Muscle of leg (tissue), 11 donors: ENCODE results near the gene AP1S3. TPM values are rescaled to one million over a fixed set of nuclear protein-coding genes. Genes with fewer than 3 reads are reported as not detected.

Experiments
- DNase-seq: peaks from one replicate; pipeline ENCODE4 v3.0.0; 2013
- H3K27ac ChIP-seq: one replicate; pipeline ENCODE4 v1.5.1; 2013; ENCODE audit warnings: mild to moderate bottlenecking, low read length, control low read depth
- H3K27me3 ChIP-seq: one replicate; pipeline ENCODE4 v1.6.1; 2013; ENCODE audit warnings: low read length; ENCODE audit not compliant: control insufficient read depth, insufficient read depth
- H3K36me3 ChIP-seq: one replicate; pipeline ENCODE4 v1.6.1; 2013; ENCODE audit warnings: low read length; ENCODE audit not compliant: control insufficient read depth, insufficient read depth
- H3K4me1 ChIP-seq: one replicate; pipeline ENCODE4 v1.6.1; 2013; ENCODE audit warnings: low read length; ENCODE audit not compliant: control insufficient read depth, insufficient read depth
- H3K4me3 ChIP-seq: one replicate; pipeline ENCODE4 v1.5.1; 2013; ENCODE audit warnings: low read length, control low read depth
- H3K9me3 ChIP-seq: replicated peaks from 2 replicates; pipeline ENCODE4 v1.6.1; 2013; ENCODE audit warnings: low read depth, low read length; ENCODE audit not compliant: control insufficient read depth
- WGBS: methylation state at CpG from one replicate; pipeline ENCODE4 v1.1.5; 2013; ENCODE audit warnings: missing lambda C conversion rate; ENCODE audit not compliant: insufficient coverage; 5-methylcytosine and 5-hydroxymethylcytosine counted together
- polyA plus RNA-seq, 8 donors: library from polyadenylated mRNA; unstranded; fragments of 120-200 nt; gene quantifications; one replicate each; pipeline versions ENCODE4 v1.2.1 to v1.2.3, GENCODE V29; 2013; ENCODE audit warnings: inconsistent platforms in 1 of 8, low replicate concordance in 1 of 8; ENCODE audit not compliant: insufficient read length in 8 of 8, insufficient read depth in 1 of 8
- total RNA-seq: library from RNA; stranded (reverse); fragments of 120-200 nt; gene quantifications from one replicate; pipeline ENCODE4 v1.2.4, GENCODE V29; 2013

Gene AP1S3
- total and polyA plus RNA-seq, 9 donors, result 0.31 to 1.0 (median 0.77) TPM

DNA sequence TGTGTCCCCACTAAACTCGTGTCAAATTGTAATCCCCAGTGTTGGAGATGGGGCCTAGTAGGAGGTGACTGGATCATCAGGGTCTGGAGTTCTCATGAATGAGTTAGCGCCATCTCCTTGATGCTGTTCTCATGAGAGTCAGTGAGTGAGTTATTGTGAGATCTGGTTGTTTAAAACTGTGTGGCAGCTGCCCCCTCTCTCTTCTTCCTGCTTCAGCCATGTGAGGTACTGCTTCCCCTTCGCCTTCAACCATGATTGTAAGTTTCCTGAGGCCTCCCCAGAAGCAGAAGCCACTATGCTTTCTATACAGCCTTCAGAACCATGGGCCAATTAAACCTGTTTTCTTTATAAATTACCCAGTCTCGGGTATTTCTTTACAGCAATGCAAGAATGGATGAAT lies 50.4 kb downstream of the AP1S3 start:
- no peak for DNase-seq
- H3K4me1 ChIP-seq, result no peaks in the 10 kb centered on the region
- H3K4me3 ChIP-seq, result no peak overlapping the region
- no peaks in the 10 kb centered on the region for H3K27me3 ChIP-seq
- no peaks in the 10 kb centered on the region for H3K9me3 ChIP-seq
- WGBS, result 88% methylated on average over 1 of the region's 4 CpGs
- H3K36me3 ChIP-seq, result no peaks in the 10 kb centered on the region
- no peak overlapping the region for H3K27ac ChIP-seq

DNA sequence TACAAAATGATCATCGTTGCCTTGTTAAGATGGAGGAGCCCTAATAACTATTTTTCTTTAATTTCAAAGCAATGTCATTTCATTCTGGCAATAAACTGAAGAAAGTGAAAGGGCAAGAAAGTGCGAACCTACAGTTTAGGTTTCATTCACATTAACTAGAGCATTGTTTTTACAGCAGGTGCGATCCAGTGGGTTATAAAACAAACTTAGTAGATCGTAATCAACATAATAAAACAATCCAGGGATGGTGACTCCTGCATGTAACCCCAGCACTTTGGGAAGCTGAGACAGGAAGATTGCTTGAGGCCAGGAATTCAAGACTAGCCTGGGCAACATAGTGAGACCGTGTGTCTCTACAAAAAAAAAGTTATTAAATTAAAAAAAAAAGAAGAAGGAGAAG lies 51.1 kb downstream of the AP1S3 start:
- no peaks in the 10 kb centered on the region for H3K36me3 ChIP-seq
- H3K27ac ChIP-seq, result no peak overlapping the region
- H3K27me3 ChIP-seq, result no peaks in the 10 kb centered on the region
- no peak overlapping the region for H3K4me3 ChIP-seq
- WGBS, result no CpG with 5 or more reads among the region's 5 CpGs
- H3K4me1 ChIP-seq, result no peaks in the 10 kb centered on the region
- no peaks in the 10 kb centered on the region for H3K9me3 ChIP-seq
- DNase-seq, result no peak

DNA sequence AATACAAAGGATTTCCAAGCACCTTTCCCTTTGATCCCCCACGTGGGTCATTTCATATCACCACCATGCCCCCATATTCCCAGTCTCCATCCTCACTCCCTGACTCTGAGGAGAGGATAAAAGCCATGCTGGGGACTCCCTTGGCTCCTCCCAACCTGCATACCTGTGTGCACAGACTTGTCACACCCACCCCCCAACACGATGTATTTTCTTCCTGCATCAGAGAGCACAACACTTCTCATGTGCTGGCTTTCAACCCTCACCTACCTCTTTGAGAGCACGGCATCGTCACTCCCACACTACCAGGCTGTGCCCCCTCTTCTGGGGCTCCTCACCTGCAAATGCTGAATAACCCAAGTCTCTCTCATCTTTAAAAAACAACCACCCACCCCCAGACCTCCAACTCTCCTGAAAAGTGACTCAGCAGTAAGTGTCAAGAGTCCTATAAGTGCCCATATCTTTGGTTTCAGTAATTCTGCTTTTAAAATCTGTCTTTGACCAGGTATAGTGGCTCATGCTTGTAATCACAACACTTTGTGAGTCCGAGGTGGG lies 53.1 kb downstream of the AP1S3 start:
- WGBS, result 84% methylated on average over 4 of the region's 5 CpGs
- H3K27ac ChIP-seq, result no peak overlapping the region
- no peaks in the 10 kb centered on the region for H3K9me3 ChIP-seq
- H3K4me1 ChIP-seq, result no peaks in the 10 kb centered on the region
- H3K36me3 ChIP-seq, result no peaks in the 10 kb centered on the region
- DNase-seq, result no peak
- no peaks in the 10 kb centered on the region for H3K27me3 ChIP-seq
- H3K4me3 ChIP-seq, result no peak overlapping the region

DNA sequence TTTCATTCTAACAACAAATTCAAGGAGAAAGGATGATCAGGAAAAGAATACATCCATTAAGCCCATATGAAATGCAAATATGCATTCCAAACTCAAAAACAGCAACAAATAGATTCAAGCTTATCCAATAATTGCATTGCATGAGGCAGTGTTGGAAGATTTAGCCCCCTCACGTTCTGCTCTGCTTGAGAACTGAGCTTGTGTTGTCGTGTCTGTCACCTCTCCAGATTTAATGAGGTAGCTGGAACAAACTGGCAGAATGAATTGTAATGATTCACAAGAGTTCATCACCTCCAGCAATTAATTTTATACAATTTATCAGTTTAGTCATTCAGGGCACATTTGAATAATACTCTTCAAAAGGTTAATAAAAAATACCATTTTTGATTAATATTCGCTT lies 54.8 kb downstream of the AP1S3 start:
- no peak for DNase-seq
- Histone ChIP-seq H3K9me3 (no peaks in the 10 kb centered on the region), H3K4me1 (no peaks in the 10 kb centered on the region), H3K27ac (no peak overlapping the region), H3K36me3 (no peaks in the 10 kb centered on the region), H3K27me3 (no peaks in the 10 kb centered on the region), H3K4me3 (no peak overlapping the region)
- WGBS, result no CpG with 5 or more reads among the region's 3 CpGs

DNA sequence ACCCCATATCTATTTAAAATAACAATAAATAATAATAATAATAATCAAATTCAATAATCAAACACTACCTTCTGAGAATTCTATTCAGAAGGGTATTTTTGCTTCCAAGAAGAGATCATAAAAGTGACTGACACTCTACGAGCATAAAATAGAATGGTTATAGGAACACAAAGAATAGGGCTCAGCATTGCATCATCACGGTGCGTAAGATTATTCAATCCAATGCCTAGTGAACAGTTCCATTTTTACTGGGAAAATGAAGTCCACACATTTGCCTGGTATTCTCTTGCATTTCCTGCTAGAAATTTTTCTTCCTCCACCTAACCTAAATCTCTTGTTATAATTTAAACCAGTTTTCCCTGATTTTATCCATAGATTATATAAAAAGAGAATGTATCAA lies 55.8 kb downstream of the AP1S3 start:
- no CpG with 5 or more reads among the region's 3 CpGs for WGBS
- H3K4me3 ChIP-seq, result no peak overlapping the region

DNA sequence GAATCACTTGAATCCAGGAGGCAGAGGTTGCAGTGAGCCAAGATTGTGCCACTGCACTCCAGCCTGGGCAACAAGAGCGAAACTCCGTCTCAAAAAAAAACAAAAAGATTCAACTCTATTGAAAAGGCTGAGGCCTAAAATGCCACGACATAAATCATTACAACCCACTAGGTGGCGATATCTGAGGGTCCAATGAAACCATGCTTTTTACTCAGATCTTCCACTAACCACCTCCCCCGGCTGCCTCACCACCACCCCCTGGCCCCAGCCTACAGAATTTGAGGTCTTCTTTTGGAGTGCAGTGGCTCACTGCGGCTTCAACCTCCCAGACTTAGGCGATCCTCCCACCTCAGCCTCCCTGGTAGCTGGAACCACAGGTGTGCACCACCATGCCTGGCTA lies 57.5 kb downstream of the AP1S3 start:
- DNase-seq, result no peak
- no peaks in the 10 kb centered on the region for H3K27me3 ChIP-seq
- H3K36me3 ChIP-seq, result no peaks in the 10 kb centered on the region
- no peaks in the 10 kb centered on the region for H3K4me1 ChIP-seq
- 83% methylated on average over 5 of the region's 7 CpGs for WGBS
- H3K4me3 ChIP-seq, result no peak overlapping the region
- H3K27ac ChIP-seq, result no peak overlapping the region
- no peaks in the 10 kb centered on the region for H3K9me3 ChIP-seq

More for the DNA sequence above, 55.8 kb downstream of the AP1S3 start:
- no peaks in the 10 kb centered on the region for H3K36me3 ChIP-seq
- no peak for DNase-seq
- no peaks in the 10 kb centered on the region for H3K27me3 ChIP-seq
- no peak overlapping the region for H3K27ac ChIP-seq
- no peaks in the 10 kb centered on the region for H3K9me3 ChIP-seq
- H3K4me1 ChIP-seq, result no peaks in the 10 kb centered on the region

DNA sequence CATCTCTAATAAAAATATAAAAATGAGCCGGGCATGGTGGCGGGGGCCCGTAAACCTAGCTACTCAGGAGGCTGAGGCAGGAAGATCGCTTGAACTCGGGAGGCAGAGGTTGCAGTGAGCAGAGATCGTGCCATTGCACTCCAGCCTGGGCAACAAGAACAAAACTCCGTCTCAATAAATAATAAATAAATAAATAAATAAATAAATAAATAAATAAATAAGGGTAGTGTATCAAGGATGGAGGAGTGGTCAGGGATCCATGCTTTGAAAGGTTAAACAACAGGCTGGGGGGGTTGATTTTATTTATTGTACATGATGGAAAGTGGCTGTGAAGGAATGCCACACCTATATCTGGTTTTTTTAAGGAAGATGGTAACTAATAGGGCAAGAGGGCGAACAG lies 63.2 kb downstream of the AP1S3 start:
- H3K4me1 ChIP-seq, result no peaks in the 10 kb centered on the region
- no peak overlapping the region for H3K4me3 ChIP-seq
- H3K27me3 ChIP-seq, result no peaks in the 10 kb centered on the region
- 83% methylated on average over 1 of the region's 8 CpGs for WGBS
- no peaks in the 10 kb centered on the region for H3K9me3 ChIP-seq
- H3K27ac ChIP-seq, result no peak overlapping the region
- H3K36me3 ChIP-seq, result no peaks in the 10 kb centered on the region
- DNase-seq, result no peak

DNA sequence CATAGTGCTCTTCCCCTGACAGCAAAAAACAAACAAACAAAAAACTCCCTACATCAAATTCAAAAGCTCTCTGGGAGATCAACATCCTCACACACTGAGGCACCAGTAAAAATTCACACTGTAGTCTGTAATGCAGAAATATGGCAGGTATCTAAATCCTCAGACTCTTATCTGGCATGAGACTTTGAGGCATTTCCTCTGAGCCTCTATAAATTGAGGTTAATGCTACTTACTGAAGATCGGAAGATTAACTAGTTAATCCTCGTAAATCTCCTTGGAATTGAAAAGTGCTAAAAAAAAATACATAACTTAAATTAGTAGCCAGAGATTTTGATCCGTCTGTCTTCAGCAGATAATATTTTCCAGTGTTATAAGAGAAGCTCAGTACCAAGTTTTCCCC lies 65.0 kb downstream of the AP1S3 start:
- H3K27ac ChIP-seq, result no peak overlapping the region
- H3K36me3 ChIP-seq, result no peaks in the 10 kb centered on the region
- no peak overlapping the region for H3K4me3 ChIP-seq
- H3K27me3 ChIP-seq, result no peaks in the 10 kb centered on the region
- no CpG with 5 or more reads among the region's 3 CpGs for WGBS
- no peak for DNase-seq
- no peaks in the 10 kb centered on the region for H3K4me1 ChIP-seq
- no peaks in the 10 kb centered on the region for H3K9me3 ChIP-seq

DNA sequence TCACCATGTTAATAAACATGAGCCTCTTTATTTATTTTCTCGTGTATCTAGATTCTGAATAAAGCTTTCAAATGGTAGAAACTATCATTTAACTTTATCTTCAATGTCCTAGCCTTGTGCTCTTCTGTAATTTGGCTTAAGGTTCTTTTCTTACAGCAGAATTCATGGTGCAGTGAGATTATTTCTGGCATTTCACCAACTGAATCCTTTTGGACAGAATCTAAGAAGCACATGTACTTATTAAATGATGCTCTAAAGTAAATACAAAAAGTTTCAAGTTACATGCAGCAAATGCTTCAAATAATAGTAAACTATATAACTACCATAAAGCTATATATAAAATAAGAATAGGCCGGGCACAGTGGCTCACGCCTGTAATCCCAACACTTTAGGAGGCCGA lies 65.9 kb downstream of the AP1S3 start:
- DNase-seq, result peak; percentile 26
- Histone ChIP-seq H3K27me3 (no peaks in the 10 kb centered on the region), H3K27ac (no peak overlapping the region), H3K4me1 (no peaks in the 10 kb centered on the region), H3K4me3 (no peak overlapping the region), H3K9me3 (no peaks in the 10 kb centered on the region), H3K36me3 (no peaks in the 10 kb centered on the region)
- WGBS, result no CpG with 5 or more reads among the region's 4 CpGs

DNA sequence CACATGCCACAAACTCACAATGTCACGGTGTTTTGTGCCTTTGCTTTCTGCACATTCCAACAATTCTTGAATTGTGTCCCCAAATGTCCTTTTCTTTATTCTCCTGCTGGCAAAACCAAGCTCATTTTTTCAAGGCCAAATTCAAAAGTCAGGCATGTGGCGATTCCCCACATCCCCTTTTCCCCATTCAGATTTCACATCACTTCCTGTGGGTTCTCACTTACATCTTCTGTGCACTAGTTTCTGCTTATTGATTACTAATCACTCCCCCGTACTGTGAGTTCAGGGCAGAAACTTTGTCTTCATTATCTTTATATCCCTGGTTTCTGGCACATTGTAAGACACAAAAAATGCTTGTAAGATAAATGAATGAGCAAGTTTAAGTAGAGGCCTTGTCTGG lies 69.2 kb downstream of the AP1S3 start:
- 77% methylated on average over 2 of the region's 3 CpGs for WGBS
- no peaks in the 10 kb centered on the region for H3K4me1 ChIP-seq
- H3K27ac ChIP-seq, result no peak overlapping the region
- no peaks in the 10 kb centered on the region for H3K9me3 ChIP-seq
- no peaks in the 10 kb centered on the region for H3K27me3 ChIP-seq
- no peak overlapping the region for H3K4me3 ChIP-seq
- DNase-seq, result peak; percentile 25
- no peaks in the 10 kb centered on the region for H3K36me3 ChIP-seq

DNA sequence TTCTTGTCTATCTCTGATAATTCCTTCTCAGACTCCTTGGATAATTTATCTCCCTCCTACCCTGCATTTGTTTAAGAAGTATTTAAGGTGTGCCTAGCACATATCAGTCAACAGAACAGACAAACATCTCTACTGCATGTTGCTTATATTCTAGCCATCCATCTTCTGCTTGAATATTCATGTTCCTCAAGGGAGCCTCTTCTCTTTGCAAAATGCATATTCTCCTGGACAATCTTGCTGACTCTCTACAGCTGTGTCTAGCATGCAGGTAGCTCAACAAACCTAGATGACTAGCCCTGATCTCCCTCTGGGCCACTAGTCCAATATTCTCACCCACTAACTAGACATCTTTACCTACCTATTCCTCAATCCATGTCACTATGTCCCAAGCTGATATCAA lies 70.0 kb downstream of the AP1S3 start:
- no peaks in the 10 kb centered on the region for H3K27me3 ChIP-seq
- no peaks in the 10 kb centered on the region for H3K9me3 ChIP-seq
- H3K27ac ChIP-seq, result no peak overlapping the region
- H3K4me1 ChIP-seq, result no peaks in the 10 kb centered on the region
- no peaks in the 10 kb centered on the region for H3K36me3 ChIP-seq
- H3K4me3 ChIP-seq, result no peak overlapping the region
- no peak for DNase-seq
